ENCODE results near the gene SUPT20H. TPM values are rescaled to one million over a fixed set of nuclear protein-coding genes. Genes with fewer than 3 reads are reported as not detected.

SUPT20H gene
- total RNA-seq, 1 donor from 2014 or later = 34.8 TPM

GRCh38 chr13:36959456-36960116, 99.9 kb downstream of the SUPT20H start:
- ATAC-seq (peak; percentile 29), DNase-seq (no peak)
- intact Hi-C loops (cut with micrococcal nuclease) = no loop called here

Other genes starting within 250 kb of the SUPT20H start
- 3.7 TPM for gene RFXAP, start 240.5 kb downstream of the SUPT20H start, total RNA-seq
- gene SMAD9, start 139.4 kb downstream of the SUPT20H start, total RNA-seq = 4.5 TPM
- 7.9 TPM for gene ALG5, start 60.3 kb downstream of the SUPT20H start, total RNA-seq
- 20.8 TPM for gene EXOSC8, start 58.9 kb downstream of the SUPT20H start, total RNA-seq
- gene CSNK1A1L, start 46.0 kb upstream of the SUPT20H start, total RNA-seq = not detected

Data from left ventricle myocardium superior (tissue), 1 donor.